ENCODE measurements around the gene HACD4.

Gene HACD4

GRCh38 chr9:20995616-20996015 lies 35.8 kb downstream of the HACD4 start:
- Histone ChIP-seq H3K4me3 (ENCODE audit: low read depth, low read length) (no peak overlapping the region), H2AFZ (no peak overlapping the region), H3K4me1 (peaks cover 7% of the 10 kb centered on the region), H3K36me3 (ENCODE audit: control insufficient read depth, insufficient read depth, low read length) (no peaks in the 10 kb centered on the region), H3K27me3 (ENCODE audit: control insufficient read depth, insufficient read depth, low read length) (no peaks in the 10 kb centered on the region), H3K9me3 (ENCODE audit: control insufficient read depth, low read length) (no peaks in the 10 kb centered on the region), H3K79me2 (no peaks in the 10 kb centered on the region), H3K4me2 (ENCODE audit: low read length) (no peak overlapping the region), H3K9ac (no peak overlapping the region), H3K27ac (no peak overlapping the region)
- TF ChIP-seq, protein P1, sequence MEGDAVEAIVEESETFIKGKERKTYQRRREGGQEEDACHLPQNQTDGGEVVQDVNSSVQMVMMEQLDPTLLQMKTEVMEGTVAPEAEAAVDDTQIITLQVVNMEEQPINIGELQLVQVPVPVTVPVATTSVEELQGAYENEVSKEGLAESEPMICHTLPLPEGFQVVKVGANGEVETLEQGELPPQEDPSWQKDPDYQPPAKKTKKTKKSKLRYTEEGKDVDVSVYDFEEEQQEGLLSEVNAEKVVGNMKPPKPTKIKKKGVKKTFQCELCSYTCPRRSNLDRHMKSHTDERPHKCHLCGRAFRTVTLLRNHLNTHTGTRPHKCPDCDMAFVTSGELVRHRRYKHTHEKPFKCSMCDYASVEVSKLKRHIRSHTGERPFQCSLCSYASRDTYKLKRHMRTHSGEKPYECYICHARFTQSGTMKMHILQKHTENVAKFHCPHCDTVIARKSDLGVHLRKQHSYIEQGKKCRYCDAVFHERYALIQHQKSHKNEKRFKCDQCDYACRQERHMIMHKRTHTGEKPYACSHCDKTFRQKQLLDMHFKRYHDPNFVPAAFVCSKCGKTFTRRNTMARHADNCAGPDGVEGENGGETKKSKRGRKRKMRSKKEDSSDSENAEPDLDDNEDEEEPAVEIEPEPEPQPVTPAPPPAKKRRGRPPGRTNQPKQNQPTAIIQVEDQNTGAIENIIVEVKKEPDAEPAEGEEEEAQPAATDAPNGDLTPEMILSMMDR (IDR thresholded peaks at IDR 0.05), result no peak

DNA sequence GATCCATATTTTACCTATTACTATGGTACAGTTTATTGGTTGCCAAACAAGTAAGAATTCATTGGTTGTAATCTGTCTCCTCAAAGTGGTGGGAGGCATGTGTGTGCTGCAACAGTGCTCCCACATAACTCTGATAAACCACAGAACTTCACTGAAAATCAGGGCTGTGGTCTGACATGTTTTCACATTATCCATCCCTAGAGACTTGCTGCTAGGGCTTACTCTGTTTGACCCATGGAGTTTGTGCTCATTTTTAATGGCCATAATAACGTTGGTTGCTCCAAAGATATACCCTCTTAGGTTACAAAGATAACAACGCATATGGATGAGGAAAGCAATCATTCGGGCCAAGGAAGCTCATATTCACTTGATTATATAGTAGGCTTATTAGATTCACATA lies 37.0 kb downstream of the HACD4 start:
- H3K4me1 ChIP-seq, result peaks cover 7% of the 10 kb centered on the region
- H3K27ac ChIP-seq, result no peak overlapping the region
- no peak overlapping the region for H3K4me2 ChIP-seq (ENCODE audit: low read length)
- no peaks in the 10 kb centered on the region for H3K36me3 ChIP-seq (ENCODE audit: control insufficient read depth, insufficient read depth, low read length)
- H3K4me3 ChIP-seq (ENCODE audit: low read depth, low read length), result no peak overlapping the region
- H2AFZ ChIP-seq, result no peak overlapping the region
- H3K9ac ChIP-seq, result no peak overlapping the region
- H3K9me3 ChIP-seq (ENCODE audit: control insufficient read depth, low read length), result no peaks in the 10 kb centered on the region
- no peaks in the 10 kb centered on the region for H3K79me2 ChIP-seq
- H3K27me3 ChIP-seq (ENCODE audit: control insufficient read depth, insufficient read depth, low read length), result no peaks in the 10 kb centered on the region
- TF ChIP-seq, protein P1 (IDR thresholded peaks at IDR 0.05), result no peak

GRCh38 chr9:20990867-20991266 lies 40.6 kb downstream of the HACD4 start:
- no peak overlapping the region for H3K27ac ChIP-seq
- no peak overlapping the region for H3K4me2 ChIP-seq (ENCODE audit: low read length)
- no peak overlapping the region for H3K4me3 ChIP-seq (ENCODE audit: low read depth, low read length)
- peaks cover 6% of the 10 kb centered on the region for H3K4me1 ChIP-seq
- H3K79me2 ChIP-seq, result no peaks in the 10 kb centered on the region
- H3K27me3 ChIP-seq (ENCODE audit: control insufficient read depth, insufficient read depth, low read length), result no peaks in the 10 kb centered on the region
- H3K9me3 ChIP-seq (ENCODE audit: control insufficient read depth, low read length), result no peaks in the 10 kb centered on the region
- H2AFZ ChIP-seq, result no peak overlapping the region
- TF ChIP-seq, protein P1 (IDR thresholded peaks at IDR 0.05), result no peak
- no peak overlapping the region for H3K9ac ChIP-seq
- H3K36me3 ChIP-seq (ENCODE audit: control insufficient read depth, insufficient read depth, low read length), result no peaks in the 10 kb centered on the region

GRCh38 chr9:20989923-20990341 lies 41.5 kb downstream of the HACD4 start:
- Histone ChIP-seq H3K27ac (no peak overlapping the region), H3K4me3 (ENCODE audit: low read depth, low read length) (no peak overlapping the region), H3K4me2 (ENCODE audit: low read length) (no peak overlapping the region), H3K9me3 (ENCODE audit: control insufficient read depth, low read length) (no peaks in the 10 kb centered on the region), H3K27me3 (ENCODE audit: control insufficient read depth, insufficient read depth, low read length) (no peaks in the 10 kb centered on the region), H3K9ac (no peak overlapping the region), H2AFZ (no peak overlapping the region), H3K4me1 (no peaks in the 10 kb centered on the region), H3K36me3 (ENCODE audit: control insufficient read depth, insufficient read depth, low read length) (no peaks in the 10 kb centered on the region), H3K79me2 (no peaks in the 10 kb centered on the region)
- TF ChIP-seq, protein P1 (IDR thresholded peaks at IDR 0.05), result no peak

DNA sequence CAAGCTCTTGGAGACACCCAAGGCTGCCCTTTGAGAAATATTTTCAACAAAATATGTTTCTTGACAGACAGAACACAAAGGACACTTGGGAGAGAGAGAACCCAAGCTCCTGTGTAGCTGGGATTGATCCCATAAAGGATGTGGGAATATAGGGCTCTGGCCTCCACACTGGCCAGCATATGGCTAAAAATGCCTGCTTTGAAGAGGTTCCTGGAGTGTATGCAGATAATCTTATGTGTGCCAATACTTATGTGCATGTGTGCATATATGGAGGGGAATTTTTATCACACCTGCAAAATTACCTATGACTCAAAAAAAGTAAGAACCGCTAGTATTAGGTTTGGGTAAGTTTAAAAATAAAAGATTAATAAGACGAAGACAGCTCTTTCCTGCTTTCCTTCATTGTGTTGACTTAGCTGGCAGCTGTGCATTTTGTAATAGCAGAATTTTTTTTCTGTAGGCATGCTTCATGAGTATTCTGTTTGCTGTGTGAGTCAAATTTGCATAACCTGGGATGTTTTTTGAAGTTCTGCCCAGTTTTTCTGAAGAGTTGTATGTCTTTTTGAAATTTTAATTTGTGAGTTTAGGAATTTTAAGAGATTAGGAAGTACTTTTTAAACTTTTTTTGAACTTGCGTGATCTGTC lies 42.6 kb downstream of the HACD4 start:
- H3K4me3 ChIP-seq (ENCODE audit: low read depth, low read length), result no peak overlapping the region
- H3K9me3 ChIP-seq (ENCODE audit: control insufficient read depth, low read length), result no peaks in the 10 kb centered on the region
- no peaks in the 10 kb centered on the region for H3K36me3 ChIP-seq (ENCODE audit: control insufficient read depth, insufficient read depth, low read length)
- no peaks in the 10 kb centered on the region for H3K4me1 ChIP-seq
- H2AFZ ChIP-seq, result no peak overlapping the region
- H3K4me2 ChIP-seq (ENCODE audit: low read length), result no peak overlapping the region
- H3K27me3 ChIP-seq (ENCODE audit: control insufficient read depth, insufficient read depth, low read length), result no peaks in the 10 kb centered on the region
- H3K27ac ChIP-seq, result no peak overlapping the region
- TF ChIP-seq, protein P1 (IDR thresholded peaks at IDR 0.05), result no peak
- H3K79me2 ChIP-seq, result no peaks in the 10 kb centered on the region
- no peak overlapping the region for H3K9ac ChIP-seq

Measured in parathyroid adenoma (tissue), 2 donors.